Gastrocnemius medialis (tissue), 4 donors: ENCODE measurements around the gene MEPE. TPM values are rescaled to one million over a fixed set of nuclear protein-coding genes. Genes with fewer than 3 reads are reported as not detected.
A peak's percentile ranks its signal among the peaks of the same experiment; 100 is the strongest.

Source experiments
- ATAC-seq, 2 donors: fragments of 150-250 bp; one replicate each; pipeline ENCODE4 v1.9.1; 2016
- DNase-seq, 2 donors: peaks; one replicate each; pipeline ENCODE4 v3.0.0-alpha.2; 2019
- H3K27ac ChIP-seq, 4 donors: fragments of 200-600 bp; sonication (generic); 1 replicate in 1 of 4; 2 replicates in 3 of 4; pipeline ENCODE4 v1.5.1; 2016 to 2018; ENCODE audit warnings: mild to moderate bottlenecking in 2 of 4, moderate library complexity in 1 of 4
- H3K27me3 ChIP-seq, 3 donors: fragments of 200-600 bp; sonication (generic) in 2 of 3; 1 replicate in 1 of 3; 2 replicates in 2 of 3; pipeline versions ENCODE4 v1.5.1 to v1.6.0; 2016 to 2019; ENCODE audit warnings: mild to moderate bottlenecking in 1 of 3, moderate library complexity in 1 of 3
- H3K36me3 ChIP-seq, 2 donors: fragments of 200-600 bp; sonication (generic) in 1 of 2; one replicate each; pipeline ENCODE4 v1.5.1; 2017 to 2018
- H3K4me1 ChIP-seq, 2 donors: fragments of 200-600 bp; sonication (generic) in 1 of 2; one replicate each; pipeline ENCODE4 v1.5.1; 2016 to 2017; ENCODE audit warnings: mild to moderate bottlenecking in 2 of 2
- H3K4me3 ChIP-seq, 4 donors: fragments of 200-600 bp; sonication (generic) in 3 of 4; 1 replicate in 1 of 4; 2 replicates in 3 of 4; pipeline ENCODE4 v1.5.1; 2016 to 2019; ENCODE audit warnings: mild to moderate bottlenecking in 2 of 4
- H3K9me3 ChIP-seq, 3 donors: fragments of 200-600 bp; sonication (generic) in 2 of 3; 1 replicate in 1 of 3; 2 replicates in 2 of 3; pipeline ENCODE4 v1.5.1; 2016 to 2019
- CTCF ChIP-seq, 5 experiments: fragments of 450-650 bp in 3 of 5; fragments of 200-600 bp in 2 of 5; sonication (generic) in 2 of 5; IDR thresholded peaks in 4 of 5; conservative IDR thresholded peaks in 1 of 5; 1 replicate in 4 of 5; 2 replicates in 1 of 5; pipeline ENCODE4 v1.5.1; 2016 to 2019; ENCODE audit warnings: antibody characterized with exemption in 5 of 5, mild to moderate bottlenecking in 3 of 5, moderate library complexity in 3 of 5
- POLR2A ChIP-seq, 2 donors: fragments of 450-650 bp; IDR thresholded peaks; one replicate each; pipeline ENCODE4 v1.6.1; 2017; ENCODE audit warnings: antibody characterized with exemption in 2 of 2, mild to moderate bottlenecking in 2 of 2, moderate library complexity in 2 of 2
- in situ Hi-C, 4 donors: fragments of 200-750 bp; cut with MboI; loops; one replicate each; pipeline versions ENCODE4 v1.15.0 to v1.8.0; 2017; ENCODE audit warnings: low sequenced_read_pairs in 4 of 4
- intact Hi-C: fragments of 100-400 bp; cut with DNase I; formaldehyde crosslinking; loops from one replicate; pipeline ENCODE4 v1.15.1; 2023; ENCODE audit warnings: low total_unique reads
- total RNA-seq, 4 donors: library from RNA; depleted of rRNA; stranded (reverse); fragments of >200 nt; gene quantifications; one replicate each; pipeline versions ENCODE4 v1.1.0 to v1.2.3, GENCODE V29; 2016

Gene MEPE
- total RNA-seq, 4 donors from 2014 or later, result not detected

- no peaks in the 10 kb centered on the region for H3K4me1 ChIP-seq
- H3K36me3 ChIP-seq, result no peaks in the 10 kb centered on the region
- H3K9me3 ChIP-seq, result no peaks in the 10 kb centered on the region
- H3K27ac ChIP-seq, result no peak overlapping the region
- H3K4me3 ChIP-seq, result no peak overlapping the region
- intact Hi-C loops (no loop called here), in situ Hi-C loops (no loop called here)
- DNase-seq (no peak), ATAC-seq (no peak)
- H3K27me3 ChIP-seq, result no peaks in the 10 kb centered on the region
- TF ChIP-seq CTCF (IDR thresholded peaks at IDR 0.05 in 4 of 5, conservative IDR thresholded peaks at IDR 0.05 in 1 of 5) (no peak), POLR2A (IDR thresholded peaks at IDR 0.05) (no peak)
Measured at GRCh38 chr4:87824352-87824751, 8.4 kb upstream of the MEPE start.

- intact Hi-C loops (no loop called here), in situ Hi-C loops (loop anchor here in 3 of 4 donors (25.0 kb wide), 3 partner anchors 272 to 472 kb away; partner anchors contain the start of gene HSD17B11 (in 2 of the 3))
- Histone ChIP-seq H3K9me3 (no peaks in the 10 kb centered on the region), H3K27ac (no peak overlapping the region), H3K4me1 (no peaks in the 10 kb centered on the region), H3K4me3 (no peak overlapping the region), H3K27me3 (no peaks in the 10 kb centered on the region), H3K36me3 (no peaks in the 10 kb centered on the region)
- no peak for DNase-seq
- TF ChIP-seq CTCF (IDR thresholded peaks at IDR 0.05 in 4 of 5, conservative IDR thresholded peaks at IDR 0.05 in 1 of 5) (no peak), POLR2A (IDR thresholded peaks at IDR 0.05) (no peak)
- ATAC-seq, result no peak
Measured at GRCh38 chr4:87834401-87834800, 1.6 kb downstream of the MEPE start.

- in situ Hi-C loops, result loop anchor here in 3 of 4 donors (5.0 to 25.0 kb wide), 4 partner anchors 153 to 473 kb away; partner anchors contain the start of gene HSD17B11 (in 2 of the 3)
- intact Hi-C loops, result no loop called here
- no peak for TF ChIP-seq POLR2A (IDR thresholded peaks at IDR 0.05)
- TF ChIP-seq CTCF (IDR thresholded peaks at IDR 0.05 in 4 of 5, conservative IDR thresholded peaks at IDR 0.05 in 1 of 5), result no peak
Measured at GRCh38 chr4:87835197-87835596, 2.4 kb downstream of the MEPE start.

GRCh38 chr4:87835743-87836142 is 3.0 kb downstream of the MEPE start:
- Histone ChIP-seq H3K9me3 (no peaks in the 10 kb centered on the region), H3K4me3 (no peak overlapping the region), H3K27me3 (no peaks in the 10 kb centered on the region), H3K27ac (no peak overlapping the region), H3K4me1 (no peaks in the 10 kb centered on the region), H3K36me3 (no peaks in the 10 kb centered on the region)
- intact Hi-C loops (no loop called here), in situ Hi-C loops (loop anchor here in 3 of 4 donors (5.0 to 25.0 kb wide), 4 partner anchors 153 to 473 kb away; partner anchors contain the start of gene HSD17B11 (in 2 of the 3))
- ATAC-seq (no peak), DNase-seq (no peak)
- TF ChIP-seq CTCF (IDR thresholded peaks at IDR 0.05 in 4 of 5, conservative IDR thresholded peaks at IDR 0.05 in 1 of 5), result no peak
- TF ChIP-seq POLR2A (IDR thresholded peaks at IDR 0.05), result no peak

More at GRCh38 chr4:87835197-87835596, 2.4 kb downstream of the MEPE start:
- Histone ChIP-seq H3K9me3 (no peaks in the 10 kb centered on the region), H3K27ac (no peak overlapping the region), H3K4me1 (no peaks in the 10 kb centered on the region), H3K36me3 (no peaks in the 10 kb centered on the region), H3K27me3 (no peaks in the 10 kb centered on the region), H3K4me3 (no peak overlapping the region)
- ATAC-seq (no peak), DNase-seq (no peak)

GRCh38 chr4:87838205-87838604 is 5.4 kb downstream of the MEPE start:
- H3K27me3 ChIP-seq, result no peaks in the 10 kb centered on the region
- H3K36me3 ChIP-seq, result no peaks in the 10 kb centered on the region
- TF ChIP-seq CTCF (IDR thresholded peaks at IDR 0.05 in 4 of 5, conservative IDR thresholded peaks at IDR 0.05 in 1 of 5), result peak in 1 of 5 experiments; percentile 11
- no peak for TF ChIP-seq POLR2A (IDR thresholded peaks at IDR 0.05)
- intact Hi-C loops, result loop anchor here (2.0 kb wide), 1 partner anchor 159 kb away; no protein-coding TSS in a partner anchor
- DNase-seq, result no peak
- in situ Hi-C loops, result loop anchor here in 3 of 4 donors (5.0 to 25.0 kb wide), 4 partner anchors 156 to 476 kb away; partner anchors contain the start of gene HSD17B11 (in 2 of the 3)
- H3K27ac ChIP-seq, result no peak overlapping the region
- H3K9me3 ChIP-seq, result no peaks in the 10 kb centered on the region
- H3K4me3 ChIP-seq, result no peak overlapping the region
- no peaks in the 10 kb centered on the region for H3K4me1 ChIP-seq
- ATAC-seq, result no peak
